GM19035 (cell line): ENCODE measurements around the gene ZNF567.
"Not testable (repeated sequence)": the region's sequence is repeated elsewhere in the genome, so short reads cannot be mapped to it uniquely, and the experiment has no call there.

Experiments used
- ATAC-seq: cut with Tn5 transposase; IDR thresholded peaks from one replicate; pipeline ENCODE4 v1.9.1; 2021; ENCODE audit not compliant: unreplicated experiment

The ZNF567 gene

DNA sequence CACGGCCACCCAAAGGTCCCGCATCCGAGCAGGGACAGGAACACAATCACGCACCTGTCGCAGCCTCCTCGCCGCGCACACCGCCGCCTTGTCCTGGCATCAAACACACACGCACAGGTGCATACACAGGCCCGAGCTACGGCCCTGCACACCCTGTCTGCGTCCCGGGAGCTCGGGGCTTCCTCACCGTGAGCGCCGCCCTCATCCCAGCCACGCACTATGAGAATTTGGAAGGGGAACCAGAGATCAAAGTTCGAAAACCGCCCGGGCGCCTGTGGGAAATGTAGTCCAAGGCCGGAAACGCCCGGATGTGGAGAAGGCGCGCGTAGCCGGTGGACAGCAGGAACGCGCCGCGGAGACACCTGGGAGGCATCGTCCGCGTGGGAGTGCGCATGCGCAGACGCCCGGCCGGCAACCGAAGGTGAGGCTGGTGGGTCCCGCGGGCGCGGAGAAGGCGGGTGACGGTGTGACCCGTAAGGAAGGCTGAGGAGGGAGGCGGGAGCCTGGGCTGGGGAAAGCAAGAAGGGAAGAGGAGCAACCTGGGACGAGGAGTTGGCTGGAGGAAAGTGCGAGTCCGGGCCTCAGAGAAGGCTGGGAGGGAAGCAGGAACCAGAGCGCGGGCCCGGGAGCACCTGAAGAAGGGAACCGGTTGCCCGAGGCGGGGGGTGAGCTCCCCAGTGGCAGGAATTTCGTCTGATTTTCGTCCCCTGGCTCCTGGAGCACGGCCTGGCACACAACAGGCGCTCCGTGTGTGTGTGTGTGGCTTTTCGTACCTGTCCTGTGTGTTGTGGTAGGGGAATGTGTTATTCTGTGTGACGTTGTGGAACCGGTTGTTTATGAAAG, at the start of gene ZNF567:
ZNF567 (plus strand) TSS at position 399 of the 843 bp plus-strand sequence. CDS start 7,256 bp downstream, outside the sequence.
- peak; percentile 90 for ATAC-seq

DNA sequence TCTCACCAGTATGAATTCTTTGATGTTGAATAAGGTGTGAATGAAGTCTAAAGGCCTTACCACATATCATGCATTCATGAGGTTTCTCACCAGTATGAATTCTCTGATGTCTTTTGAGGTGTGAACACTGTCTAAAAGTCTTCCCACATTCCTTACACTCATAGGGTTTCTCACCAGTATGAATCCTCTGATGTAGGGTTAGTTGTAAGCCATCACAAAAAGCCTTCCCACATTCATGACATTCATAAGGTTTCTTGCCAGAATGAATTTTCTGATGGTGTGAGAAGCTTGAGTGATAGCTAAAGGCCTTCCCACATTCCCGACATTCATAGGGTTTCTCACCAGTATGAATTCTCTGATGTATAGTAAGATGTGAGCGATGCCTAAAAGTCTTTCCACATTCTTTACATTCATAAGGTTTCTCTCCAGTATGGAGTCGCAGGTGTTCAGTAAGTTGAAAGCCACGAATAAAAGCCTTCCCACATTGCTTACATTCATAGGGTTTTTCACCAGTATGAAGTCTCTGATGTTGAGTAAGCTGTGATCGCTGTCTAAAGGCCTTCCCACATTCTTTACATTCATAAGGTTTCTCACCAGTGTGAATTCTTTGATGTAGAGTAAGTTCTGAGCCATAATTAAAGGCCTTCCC, 48.4 kb upstream of the ZNF567 start:
- ATAC-seq: no peak

DNA sequence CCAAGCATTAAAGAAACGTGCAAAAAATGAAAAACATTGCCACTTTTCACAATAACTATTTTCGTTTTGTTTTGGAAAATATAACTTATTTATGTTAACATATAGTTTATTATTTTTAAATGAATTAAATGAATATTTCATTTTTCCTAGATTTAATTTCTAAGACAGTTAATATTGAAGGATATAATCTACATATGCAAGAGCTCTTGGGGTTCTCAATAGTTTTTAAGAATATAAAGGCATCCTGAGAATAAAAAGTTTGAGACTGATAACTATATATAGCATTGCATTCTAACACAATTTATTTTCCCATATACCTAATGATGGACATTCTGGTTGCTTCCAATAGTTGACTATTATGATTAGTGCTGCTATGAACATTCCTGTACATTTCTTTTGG, 40.7 kb upstream of the ZNF567 start:
- no peak for ATAC-seq

DNA sequence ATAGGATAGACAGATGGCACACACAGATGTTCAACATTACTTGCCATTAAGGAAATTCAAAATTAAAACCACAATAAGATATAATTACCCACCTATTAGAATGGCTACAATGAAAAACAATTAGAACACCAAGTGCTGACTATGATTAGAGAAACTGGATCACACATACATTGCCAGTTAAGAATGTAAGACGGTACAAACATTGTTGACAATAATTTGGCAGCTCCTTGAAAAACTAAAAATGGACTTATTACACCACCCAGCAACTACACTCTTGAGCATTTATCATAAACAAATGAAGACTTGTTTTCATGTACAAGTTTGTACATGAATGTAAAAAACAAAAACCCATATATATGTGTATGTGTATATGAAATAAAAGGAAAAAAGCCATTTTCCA, 34.5 kb upstream of the ZNF567 start:
- ATAC-seq: no peak

DNA sequence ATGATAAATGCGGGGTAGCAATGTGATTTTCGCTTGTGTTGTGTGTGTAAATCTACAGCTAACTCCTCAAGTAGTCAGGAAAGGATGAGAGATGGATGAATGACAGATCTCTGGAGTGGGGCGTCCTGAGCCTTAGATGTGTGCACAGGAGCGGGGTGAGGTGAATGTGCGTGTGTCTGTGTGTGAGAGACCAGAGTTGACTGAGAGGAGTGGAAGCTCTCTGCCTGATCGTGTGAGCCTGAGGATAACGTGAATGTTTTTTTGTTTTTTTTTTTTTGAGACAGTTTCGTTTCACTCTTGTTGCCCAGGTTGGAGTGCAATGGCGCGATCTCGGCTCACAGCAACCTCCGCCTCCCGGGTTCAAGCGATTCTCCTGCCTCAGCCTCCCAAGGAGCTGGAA, 21.6 kb upstream of the ZNF567 start:
- no peak for ATAC-seq

DNA sequence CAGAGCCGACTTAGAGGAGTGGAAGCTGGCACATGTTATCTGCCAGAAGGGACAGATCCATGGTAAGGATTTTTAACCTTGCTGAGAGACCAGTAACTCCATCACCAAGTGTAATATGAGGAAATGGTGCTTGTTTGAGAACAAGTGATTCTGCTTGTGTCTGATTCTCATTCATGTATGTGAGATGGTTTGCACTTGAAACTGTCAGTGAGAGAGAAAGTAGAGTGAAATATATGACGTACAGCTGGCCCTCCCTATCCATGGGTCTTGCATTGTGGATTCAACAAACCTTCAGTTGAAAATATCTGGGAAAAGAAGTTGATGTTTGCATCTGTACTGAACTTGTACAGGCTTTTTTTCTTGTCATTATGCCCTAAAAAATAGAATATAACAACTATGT, 18.8 kb upstream of the ZNF567 start:
- ATAC-seq: no peak

DNA sequence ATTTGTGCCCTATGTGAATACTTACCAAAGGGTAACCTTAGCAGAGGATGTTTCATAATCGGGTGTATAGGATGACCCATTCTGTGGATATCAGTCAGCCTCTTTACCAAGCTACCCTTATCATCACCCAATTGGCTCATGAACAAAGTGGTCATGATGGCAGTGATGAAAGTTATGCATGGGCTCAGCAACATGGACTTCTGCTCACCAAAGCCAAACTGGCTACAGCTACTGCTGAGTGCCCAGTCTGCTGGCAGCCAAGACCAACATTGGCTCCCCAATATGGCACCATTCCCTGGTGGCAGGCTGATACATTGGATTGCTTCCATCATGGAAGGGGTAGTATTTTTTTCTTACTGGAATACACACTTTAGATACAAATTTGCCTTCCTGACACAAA, 15.0 kb upstream of the ZNF567 start:
- ATAC-seq: no peak

DNA sequence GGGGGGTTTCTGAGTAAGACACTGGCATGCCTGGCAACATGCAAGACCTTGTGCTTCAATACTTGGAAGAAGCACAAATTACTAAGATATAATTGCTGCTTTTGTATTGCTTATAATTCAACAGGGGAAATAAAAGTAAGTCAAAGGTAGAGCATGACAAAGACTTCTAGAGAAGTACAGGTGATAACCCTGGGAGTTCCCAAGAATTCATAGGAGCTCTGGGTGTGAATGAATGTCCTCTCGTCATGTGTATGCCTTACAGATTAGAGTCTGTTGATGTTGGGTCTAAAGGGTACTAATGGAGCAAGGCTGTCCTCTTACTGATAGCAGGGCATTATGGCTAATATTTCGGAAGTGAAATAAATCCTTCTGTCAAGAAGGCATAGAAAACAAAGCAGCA, 13.2 kb upstream of the ZNF567 start:
- no peak for ATAC-seq

DNA sequence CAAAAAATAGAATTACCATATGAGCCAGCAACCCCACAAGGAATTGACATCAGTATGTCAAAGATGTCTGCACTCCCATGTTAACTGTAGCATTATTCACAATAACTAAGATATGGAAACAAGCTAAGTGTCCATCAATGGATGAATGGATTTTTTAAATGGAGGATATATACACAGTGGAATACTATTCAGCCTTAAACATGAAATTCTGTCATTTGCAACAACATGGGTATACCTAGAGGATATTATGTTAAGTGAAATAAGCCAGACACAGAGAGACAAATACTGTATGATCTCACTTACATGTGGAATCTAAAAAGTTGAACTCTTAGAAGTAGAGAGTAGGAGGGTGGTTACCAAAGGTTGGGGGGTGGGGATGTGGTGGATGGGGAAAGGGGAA, 8.0 kb upstream of the ZNF567 start:
- ATAC-seq: no peak

DNA sequence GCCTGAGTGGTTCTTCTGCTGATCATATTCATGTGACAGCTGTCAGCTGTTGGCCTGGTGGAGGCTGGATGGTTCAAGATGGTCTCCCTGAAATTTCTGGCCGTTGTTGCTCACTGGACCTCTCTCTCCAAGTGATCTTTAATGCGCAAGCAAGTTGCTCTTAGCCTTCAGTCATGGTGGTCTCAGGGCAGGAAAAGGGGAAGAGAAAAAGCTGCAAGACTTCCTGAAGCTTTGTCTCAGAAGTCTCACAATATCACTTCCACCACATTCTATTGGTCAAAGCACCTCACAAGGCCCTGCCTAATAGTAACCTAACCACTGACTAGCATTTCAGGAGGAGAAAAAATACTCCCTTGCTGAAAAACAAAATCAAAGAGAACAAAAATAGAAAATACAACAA, 1.6 kb upstream of the ZNF567 start:
- ATAC-seq: no peak

DNA sequence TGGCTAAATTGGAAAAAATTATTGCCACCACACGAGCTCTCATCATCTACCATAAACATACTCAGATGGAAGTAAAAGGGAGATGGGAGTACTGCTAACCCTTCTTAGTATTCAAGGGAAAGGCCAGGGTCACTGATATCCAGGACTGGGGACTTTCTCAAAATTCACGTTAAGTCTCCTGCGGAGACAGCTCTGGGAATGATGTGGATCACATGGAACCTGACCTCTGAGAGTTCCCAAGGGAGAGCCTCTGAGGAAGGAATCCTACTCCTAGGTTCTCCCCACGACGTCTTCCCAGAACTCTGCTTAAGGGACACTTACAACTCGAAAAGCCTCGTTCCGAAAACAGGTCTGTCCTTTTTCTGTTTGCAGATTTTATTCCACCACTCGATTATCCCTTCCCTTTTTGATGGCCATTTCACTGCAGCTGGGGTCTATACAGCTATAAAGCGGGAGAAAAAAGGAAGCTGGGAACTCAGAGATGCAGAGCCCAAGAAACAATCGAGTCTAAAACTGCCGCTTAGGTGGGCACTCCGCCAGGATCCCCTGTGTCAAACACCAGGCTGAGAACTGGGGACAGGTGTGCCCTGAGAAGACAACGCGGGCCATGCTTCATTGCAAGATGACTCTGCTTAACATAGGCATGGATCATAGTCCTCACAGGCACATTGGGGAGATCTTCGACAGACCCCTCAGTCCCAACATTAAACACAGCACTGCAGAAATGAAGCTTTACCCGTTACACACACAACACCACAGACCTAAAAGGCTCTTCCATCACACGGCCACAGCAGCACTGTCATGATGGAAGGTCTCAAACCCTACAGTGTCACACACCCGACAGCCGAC, 823 bp upstream of the ZNF567 start:
- no peak for ATAC-seq

DNA sequence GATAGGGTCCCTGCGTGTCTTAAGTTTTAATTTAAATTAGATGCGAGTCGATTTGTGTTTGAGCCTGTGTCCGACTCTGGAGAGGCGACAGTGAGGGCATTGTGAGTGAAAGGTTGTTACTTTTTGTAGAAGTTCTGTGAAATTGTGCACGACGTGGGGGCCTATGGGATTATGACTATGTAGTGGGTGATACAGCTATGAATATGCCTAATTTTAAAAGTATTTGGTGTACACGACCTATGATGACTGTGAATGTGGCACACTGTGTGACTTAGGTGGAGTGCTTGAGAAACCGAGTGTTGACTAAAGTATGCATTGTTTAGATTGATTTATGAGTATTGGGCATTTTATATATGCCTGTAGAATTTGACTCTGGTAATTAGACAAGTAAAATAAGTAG, 646 bp downstream of the ZNF567 start:
- ATAC-seq: no peak

DNA sequence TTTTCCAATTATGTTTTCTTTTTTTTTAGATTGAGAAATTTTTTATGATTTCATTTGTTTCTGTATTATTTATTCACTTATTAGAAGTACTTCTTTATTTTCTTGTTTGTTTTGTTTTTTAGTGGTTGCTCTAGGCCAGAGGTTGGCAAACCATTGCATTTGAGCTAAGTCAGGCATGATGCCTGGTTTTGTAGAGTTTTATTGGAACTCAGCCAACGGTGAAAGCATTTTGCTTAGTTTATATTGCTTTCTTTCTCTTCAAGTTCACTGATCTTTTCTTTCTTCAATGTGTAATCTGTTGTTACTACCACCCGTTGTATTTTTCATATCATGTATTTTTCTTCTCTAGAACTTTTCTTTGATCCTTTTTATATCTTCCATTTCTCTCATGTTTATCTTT, 19.7 kb downstream of the ZNF567 start:
- ATAC-seq: no peak

DNA sequence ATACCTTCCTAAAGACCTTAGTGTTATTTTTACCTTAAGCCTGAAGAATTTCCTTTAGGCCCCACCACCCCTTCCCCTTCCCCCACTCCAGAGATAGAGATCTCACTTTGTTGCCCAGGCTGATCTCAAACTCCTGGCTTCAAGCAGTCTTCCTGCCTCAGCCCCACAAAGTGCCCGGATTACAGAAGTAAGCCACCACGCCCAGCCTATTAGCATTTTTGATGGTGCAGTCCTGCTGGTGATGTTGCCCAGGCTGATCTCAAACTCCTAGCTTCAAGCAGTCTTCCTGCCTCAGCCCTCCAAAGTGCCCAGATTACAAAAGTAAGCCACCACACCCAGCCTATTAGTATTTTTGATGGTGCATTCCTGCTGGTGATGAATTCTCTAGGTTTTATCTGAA, 22.0 kb downstream of the ZNF567 start:
- no peak for ATAC-seq

DNA sequence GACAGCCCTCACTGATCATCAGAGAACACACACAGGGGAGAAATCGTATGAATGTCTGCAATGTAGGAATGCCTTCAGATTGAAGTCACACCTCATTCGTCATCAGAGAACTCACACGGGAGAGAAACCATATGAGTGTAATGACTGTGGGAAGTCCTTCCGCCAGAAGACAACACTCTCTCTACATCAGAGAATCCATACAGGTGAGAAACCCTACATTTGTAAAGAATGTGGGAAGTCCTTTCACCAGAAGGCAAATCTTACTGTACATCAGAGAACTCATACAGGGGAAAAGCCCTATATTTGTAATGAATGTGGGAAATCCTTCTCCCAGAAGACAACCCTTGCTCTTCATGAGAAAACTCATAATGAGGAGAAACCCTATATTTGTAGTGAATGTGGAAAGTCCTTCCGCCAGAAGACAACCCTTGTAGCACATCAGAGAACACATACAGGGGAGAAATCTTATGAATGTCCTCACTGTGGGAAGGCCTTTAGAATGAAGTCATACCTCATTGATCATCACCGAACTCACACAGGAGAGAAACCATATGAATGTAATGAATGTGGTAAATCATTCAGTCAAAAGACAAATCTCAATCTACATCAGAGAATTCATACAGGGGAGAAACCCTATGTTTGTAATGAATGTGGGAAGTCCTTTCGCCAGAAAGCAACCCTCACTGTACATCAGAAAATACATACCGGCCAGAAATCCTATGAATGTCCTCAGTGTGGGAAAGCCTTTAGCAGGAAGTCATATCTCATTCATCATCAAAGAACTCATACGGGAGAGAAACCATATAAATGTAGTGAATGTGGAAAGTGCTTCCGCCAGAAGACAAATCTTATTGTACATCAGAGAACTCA, 32.5 kb downstream of the ZNF567 start:
- no peak for ATAC-seq

DNA sequence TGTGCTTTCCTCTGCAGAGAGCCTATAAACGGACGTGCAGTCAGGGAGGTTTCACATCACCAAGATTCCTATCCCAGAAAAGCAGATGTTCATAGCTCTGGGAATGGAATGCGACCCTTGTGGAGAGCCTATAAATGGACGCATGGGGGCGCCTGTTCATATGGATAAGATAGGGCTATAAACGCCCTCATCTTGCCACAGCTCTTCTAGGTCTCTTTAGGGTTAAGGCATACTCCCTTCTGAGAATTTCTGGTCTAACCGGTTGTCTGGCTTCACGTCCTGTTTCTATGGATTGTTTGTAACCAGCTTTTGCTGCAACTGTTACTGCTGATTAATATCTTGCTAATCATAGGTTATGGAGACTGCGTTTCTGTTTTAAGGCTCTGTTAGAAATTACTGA, 48.8 kb downstream of the ZNF567 start:
- ATAC-seq: not testable (repeated sequence)

DNA sequence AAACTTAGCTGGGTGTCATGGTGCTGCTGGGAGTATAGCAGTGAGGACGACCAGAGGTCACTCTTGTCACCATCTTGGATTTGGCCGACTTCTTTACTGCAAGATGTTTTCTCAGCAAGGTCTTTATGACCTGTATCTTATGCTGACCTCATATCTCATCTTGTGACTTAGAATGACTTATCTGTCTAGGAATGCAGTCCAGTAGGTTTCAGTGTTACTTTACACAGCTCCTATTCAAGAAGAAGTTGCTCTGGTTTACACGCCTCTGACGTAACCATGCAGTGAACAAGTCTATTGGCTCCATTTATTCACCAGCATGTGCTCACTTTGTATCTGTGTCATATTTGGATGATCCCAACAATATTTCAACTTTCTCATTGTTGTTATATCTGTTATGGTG, 58.5 kb downstream of the ZNF567 start:
- ATAC-seq: no peak

DNA sequence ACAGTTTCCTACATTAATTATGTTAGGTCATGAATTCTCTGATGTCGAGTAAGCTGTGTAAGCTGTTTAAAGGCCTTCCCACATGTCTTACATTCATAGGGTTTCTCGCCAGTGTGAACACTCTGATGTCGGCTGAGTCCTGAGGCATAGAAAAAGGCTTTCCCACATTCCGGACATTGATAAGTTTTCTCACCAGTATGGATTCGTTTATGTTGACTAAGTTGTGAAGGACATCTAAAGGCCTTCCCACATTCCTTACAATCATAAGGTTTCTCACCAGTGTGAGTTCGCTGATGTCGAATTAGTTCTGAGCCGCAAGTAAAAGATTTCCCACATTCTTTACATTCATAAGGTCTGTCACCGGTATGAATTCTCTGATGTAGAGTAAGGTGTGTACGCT, 60.3 kb downstream of the ZNF567 start:
- no peak for ATAC-seq

DNA sequence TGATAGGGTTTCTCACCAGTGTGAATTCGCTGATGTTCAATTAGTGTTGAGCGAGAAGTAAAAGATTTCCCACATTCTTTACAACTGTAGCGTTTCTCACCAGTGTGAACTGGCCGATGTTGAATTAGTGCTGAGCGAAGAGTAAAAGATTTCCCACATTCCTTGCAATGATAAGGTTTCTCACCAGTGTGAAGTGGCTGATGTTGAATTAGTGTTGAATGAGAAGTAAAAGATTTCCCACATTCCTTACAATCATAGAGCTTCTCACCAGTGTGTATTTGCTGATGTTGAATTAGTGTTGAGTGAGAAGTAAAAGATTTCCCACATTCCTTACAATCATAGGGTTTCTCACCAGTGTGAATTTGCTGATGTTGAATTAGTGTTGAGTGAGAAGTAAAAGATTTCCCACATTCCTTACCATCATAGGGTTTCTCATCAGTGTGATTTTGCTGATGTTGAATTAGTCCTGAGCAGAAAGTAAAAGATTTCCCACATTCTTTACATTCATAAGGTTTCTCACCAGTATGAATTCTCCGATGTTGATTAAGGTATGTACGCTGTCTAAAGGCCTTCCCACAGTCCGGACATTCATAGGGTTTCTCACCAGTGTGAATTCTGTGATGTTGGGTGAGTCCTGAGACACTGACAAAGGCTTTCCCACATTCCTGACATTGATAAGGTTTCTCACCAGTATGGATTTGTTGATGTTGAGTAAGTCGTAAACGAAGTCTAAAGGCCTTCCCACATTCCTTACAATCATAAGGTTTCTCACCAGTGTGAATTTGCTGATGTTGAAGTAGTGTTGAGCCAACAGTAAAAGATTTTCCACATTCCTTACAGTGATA, 61.2 kb downstream of the ZNF567 start:
- no peak for ATAC-seq

DNA sequence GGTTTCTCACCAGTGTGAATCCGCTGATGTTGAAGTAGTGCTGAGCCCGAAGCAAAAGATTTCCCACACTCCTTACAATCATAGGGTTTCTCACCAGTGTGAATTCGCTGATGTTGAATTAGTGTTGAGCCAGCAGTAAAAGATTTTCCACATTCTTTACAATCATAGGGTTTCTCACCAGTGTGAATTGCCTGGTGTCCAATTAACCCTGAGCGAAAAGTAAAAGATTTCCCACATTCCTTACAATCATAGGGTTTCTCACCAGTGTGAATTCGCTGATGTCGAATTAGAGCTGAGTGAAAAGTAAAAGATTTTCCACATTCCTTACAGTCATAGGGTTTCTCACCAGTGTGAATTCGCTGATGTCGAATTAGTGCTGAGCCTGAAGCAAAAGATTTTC, 62.2 kb downstream of the ZNF567 start:
- not testable (repeated sequence) for ATAC-seq
